ENCODE data around the gene ZFHX2.

ZFHX2 gene

DNA sequence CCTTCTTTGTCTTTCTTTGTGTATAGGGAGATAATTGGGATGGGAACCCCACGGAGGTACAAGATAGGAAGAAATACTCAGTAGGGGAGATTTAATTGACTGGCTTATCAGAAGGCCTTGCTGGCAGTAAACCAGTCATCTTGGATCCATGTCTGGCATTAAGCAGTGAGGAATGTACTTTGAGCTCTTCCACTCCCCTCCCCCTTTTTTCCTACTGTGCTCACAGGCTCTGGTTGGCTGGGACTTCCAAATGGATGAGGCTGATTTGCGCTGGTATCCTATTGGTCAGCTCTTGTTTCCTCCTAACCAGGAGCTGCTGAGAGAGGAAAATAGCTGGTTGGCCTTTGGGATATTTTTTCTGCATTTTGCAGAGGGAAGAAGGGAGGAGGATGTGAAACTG is 57.3 kb downstream of the ZFHX2 start:
- DNase-seq, result no peak
- in situ Hi-C loops (cut with HindIII; ENCODE audit: low pct_ligation_motif_present, low pct_unique_long_range_greater_than_20kb, low sequenced_read_pairs), result no loop called here

DNA sequence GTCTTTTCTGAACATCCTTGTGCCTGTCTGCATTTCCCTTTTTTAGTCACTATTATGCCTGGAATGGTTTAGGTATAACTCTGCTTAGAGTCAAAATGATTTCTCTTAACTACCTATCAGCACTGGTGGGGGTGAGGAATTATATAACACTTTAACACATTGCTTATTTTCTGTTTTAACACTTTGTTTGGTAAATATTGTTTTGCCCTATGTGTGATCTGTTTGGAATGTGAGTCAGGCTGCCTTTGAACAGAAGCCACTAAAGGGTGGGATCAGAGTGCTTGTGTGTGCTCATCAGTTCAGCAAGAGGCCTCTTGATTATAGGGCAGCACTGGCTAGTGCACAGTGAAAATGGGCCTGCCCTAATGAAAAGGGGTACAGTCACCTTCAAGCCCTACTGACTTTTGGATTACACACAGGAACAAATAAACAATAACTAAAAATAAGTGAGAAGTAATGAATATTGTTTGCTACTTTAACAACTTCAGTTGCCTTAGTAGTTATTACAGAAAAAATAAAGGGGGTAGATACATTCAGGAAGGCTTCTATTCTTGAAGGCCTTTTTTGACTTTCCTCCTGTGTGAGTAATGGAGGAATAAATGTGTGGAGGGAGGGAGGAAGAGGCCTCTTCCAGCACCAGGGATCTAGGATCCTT is 58.8 kb downstream of the ZFHX2 start:
- in situ Hi-C loops (cut with HindIII; ENCODE audit: low pct_ligation_motif_present, low pct_unique_long_range_greater_than_20kb, low sequenced_read_pairs), result no loop called here
- DNase-seq, result no peak

DNA sequence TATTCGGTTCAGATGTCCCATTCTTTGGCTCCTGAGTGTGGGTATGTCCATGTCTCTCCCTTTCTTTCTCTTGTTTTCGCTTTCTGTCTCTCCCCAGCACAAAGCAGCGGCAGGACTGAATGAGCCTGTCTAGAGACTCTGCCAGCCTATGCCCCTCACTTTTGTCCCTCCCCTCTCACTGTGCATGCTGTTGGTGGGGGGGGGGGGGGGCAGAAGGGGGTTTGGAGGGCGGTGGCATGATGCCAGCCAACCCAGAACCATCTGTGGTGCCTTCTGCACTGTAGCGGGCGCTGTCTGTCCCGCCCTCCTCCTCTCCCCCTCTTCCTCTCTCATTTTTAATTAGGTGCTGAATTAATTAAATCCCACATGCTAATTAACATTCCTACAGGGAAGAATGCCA is 64.3 kb downstream of the ZFHX2 start:
- DNase-seq, result no peak
- in situ Hi-C loops (cut with HindIII; ENCODE audit: low pct_ligation_motif_present, low pct_unique_long_range_greater_than_20kb, low sequenced_read_pairs), result no loop called here

DNA sequence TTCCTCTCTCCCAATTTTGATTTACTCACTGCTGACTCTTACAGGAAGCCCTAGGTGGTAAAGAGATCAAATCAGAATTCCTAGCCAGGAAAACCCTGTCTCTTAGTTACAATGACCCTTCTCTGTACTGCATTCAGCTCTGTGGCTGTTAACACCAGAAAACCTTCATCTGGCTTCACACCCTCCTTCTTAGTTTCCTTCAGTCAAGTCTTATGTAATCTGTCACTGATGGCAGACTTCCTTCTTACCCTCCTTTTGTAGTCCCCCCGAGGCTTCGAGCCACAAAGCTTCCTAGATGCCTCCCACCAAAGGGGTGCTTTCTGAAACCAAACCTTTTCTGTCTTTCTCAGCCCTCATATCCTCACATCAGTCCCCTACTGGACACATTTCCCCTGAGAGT is 65.5 kb downstream of the ZFHX2 start:
- in situ Hi-C loops (cut with HindIII; ENCODE audit: low pct_ligation_motif_present, low pct_unique_long_range_greater_than_20kb, low sequenced_read_pairs), result no loop called here
- no peak for DNase-seq

DNA sequence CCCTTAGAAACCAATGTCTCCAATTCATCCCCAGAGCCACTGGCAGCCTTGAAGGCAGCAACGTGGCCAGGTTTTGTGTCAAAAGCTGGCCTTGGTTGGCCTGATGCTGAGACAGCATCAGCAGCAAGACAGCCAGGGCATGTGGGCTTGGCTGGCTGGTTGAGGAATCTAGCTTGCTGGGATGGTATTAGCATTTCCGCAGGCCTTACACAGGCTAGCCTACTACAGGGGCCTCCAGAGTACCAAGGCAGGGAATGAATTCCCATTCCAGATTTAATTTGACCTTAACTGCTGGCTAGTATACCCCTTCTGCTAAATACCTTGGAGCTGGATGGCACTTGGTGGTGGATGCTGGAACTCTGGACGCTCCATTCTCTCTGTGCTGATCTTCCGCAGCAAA is 66.2 kb downstream of the ZFHX2 start:
- in situ Hi-C loops (cut with HindIII; ENCODE audit: low pct_ligation_motif_present, low pct_unique_long_range_greater_than_20kb, low sequenced_read_pairs), result no loop called here
- DNase-seq, result no peak

DNA sequence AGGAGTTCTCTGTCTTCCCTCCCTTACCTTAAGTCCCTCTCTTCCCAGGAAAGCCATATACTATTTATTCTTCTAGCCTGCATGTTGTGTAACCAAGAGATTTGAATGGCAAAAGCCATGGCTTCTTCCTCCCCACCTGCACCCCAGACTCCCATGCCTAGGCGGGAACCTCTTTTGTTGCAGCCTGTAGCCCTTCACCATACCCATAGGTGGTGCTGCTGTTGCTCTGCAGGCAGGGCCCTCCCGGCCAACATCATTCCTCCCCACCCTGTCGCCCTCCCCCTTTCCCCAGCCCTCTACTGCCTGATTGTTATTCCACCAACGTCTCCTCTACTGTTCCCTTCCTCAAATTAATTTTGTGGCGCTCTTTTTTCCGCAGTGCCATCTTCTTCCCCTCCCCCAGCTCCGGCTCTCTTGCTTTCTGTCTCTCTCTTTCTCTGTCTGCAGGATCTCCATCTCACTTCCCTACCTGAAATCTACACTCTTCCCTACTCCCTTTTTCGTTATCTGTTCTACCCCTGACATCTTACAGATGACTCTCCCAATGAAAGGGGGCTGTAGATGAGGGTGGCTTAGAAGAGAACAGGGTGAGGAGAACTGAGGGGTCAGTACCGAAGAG is 68.2 kb downstream of the ZFHX2 start:
- in situ Hi-C loops (cut with HindIII; ENCODE audit: low pct_ligation_motif_present, low pct_unique_long_range_greater_than_20kb, low sequenced_read_pairs), result no loop called here
- peak; percentile 24 for DNase-seq

DNA sequence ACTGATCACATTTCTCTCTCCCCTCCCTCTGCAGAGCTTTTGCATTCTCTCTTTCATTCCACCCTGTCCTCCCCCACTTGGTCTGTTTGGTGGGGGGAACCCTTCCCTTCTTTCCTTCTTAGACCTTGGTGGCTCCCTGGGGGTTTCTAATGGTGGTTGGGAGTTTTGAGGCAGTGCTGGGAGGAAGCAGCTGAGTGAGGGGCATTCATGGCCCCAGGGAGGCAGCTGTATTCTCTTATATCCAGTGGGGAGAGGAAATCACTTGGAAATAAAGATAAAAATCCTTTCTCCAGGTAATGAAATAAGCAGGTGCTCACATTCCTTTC is 68.8 kb downstream of the ZFHX2 start:
- DNase-seq, result no peak
- in situ Hi-C loops (cut with HindIII; ENCODE audit: low pct_ligation_motif_present, low pct_unique_long_range_greater_than_20kb, low sequenced_read_pairs), result no loop called here

DNA sequence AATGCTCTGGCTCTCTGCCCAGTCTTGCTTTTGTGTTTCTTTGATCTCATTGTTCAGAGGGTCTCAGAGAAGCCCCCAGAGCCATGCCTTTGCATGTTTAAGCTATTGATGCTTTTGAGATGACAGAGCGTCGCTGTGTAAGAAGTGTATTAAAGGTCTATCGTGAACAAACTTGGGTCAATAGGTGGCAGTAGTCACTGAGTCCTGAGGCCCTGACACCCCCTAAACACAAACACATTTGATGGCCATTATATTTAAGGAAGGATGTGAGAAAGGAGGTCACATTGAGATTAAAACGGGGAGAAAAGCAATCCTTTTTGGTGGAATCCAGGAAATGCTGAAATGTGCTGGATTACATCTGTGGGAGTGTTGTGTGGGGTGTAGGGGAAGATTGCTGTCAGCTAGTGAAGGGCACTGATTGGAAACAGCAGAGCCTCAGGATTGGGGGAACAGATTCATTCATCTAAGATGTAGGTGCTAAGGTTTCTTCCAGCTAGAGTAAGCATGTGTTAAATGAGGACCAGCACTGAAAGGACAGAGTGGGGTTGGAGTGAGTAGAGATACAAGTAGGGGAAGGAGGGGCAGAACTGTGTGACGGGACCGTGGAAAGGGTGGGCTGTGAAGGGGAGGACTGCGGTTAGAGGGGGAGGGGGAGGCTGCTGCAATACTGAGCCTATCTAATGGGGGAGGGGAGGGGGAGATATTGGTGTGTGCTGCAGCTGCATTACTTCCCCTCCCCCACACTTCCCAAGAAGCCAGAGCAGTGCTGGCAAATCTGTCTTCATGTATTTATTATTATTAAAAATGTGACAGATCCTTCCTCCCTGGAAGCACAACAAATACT is 69.4 kb downstream of the ZFHX2 start:
- in situ Hi-C loops (cut with HindIII; ENCODE audit: low pct_ligation_motif_present, low pct_unique_long_range_greater_than_20kb, low sequenced_read_pairs), result no loop called here
- DNase-seq, result no peak

DNA sequence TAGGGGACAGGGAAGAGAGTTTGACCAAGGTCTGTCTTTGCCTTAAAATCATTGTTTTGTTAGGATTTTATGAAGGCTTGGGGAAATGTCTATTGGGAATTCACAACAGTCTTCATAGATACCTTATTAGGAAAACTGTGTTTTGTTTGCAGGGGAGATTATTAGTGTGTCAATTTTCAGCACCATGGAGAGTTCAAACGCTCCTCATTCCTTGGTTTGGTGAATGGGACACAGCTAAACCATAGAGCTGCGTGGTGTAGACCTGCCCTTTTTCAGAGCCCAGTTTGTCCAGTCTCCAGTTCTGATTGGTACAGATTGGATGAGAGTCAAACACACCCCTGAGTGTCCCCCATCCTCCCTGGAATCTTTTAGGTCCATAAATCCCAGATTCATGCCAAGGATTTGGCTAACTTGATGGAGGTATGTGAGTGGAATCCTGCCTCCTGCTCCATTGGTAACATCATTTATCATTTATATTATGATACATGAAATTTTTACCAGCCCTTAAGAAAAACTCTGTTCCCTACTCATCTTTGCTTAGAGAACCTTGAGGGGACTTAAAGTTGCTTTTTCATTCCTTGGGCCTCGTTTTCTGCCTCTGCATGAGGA is 70.1 kb downstream of the ZFHX2 start:
- in situ Hi-C loops (cut with HindIII; ENCODE audit: low pct_ligation_motif_present, low pct_unique_long_range_greater_than_20kb, low sequenced_read_pairs), result no loop called here
- peak; percentile 36 for DNase-seq

DNA sequence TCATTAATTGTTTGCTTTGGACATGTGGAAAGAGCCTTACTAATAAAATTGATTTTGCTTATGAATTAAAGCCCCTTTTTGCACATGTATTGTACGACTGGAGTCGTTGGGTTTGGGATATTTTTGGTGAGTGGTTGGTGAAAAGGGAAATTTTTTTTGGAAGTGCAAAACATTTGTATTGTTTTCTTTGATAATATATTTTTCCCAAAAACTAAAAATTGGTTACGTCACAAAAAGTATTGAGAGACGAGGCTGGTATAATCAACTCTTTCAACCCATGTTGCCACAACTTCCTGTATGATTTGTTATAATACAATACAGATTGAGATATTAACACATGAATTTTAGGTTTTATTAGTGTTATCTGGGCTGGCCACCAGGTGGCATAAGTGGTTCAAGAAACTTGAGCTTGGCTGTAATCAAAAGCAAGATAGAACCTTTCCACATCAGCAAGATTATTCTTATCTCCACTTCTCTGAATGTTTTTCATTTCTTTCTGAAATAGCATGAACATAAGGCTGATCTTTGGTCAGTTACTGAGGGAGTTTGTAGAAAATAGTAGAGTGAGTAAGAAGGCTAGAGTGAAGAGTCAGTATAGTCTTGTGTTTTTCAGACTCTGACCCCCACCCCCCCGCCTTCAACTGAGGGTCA is 73.3 kb downstream of the ZFHX2 start:
- peak; percentile 61 for DNase-seq
- in situ Hi-C loops (cut with HindIII; ENCODE audit: low pct_ligation_motif_present, low pct_unique_long_range_greater_than_20kb, low sequenced_read_pairs), result no loop called here

DNA sequence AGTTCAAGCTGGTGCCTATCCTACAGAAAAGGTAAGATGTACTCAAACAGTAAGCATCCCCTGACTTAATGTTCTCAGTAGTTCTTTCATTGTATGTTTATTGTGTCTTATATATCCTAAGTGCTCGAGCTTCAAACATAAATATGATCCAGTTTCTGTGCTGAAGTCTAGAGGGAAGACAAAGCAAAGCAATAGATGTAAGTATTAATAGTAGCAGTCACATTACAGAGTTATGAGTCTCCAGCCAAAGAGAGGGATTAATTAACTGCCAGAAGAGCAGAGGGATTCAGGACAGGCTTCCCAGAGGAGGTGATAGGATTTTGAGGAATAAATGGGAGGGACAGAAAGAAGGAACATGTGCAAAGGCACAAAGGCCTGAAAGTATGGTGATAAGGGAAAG is 80.6 kb downstream of the ZFHX2 start:
- no peak for DNase-seq
- in situ Hi-C loops (cut with HindIII; ENCODE audit: low pct_ligation_motif_present, low pct_unique_long_range_greater_than_20kb, low sequenced_read_pairs), result no loop called here
